NCI-H748 (cell line): ENCODE data around the gene C20orf144.
A peak's percentile ranks its signal among the peaks of the same experiment; 100 is the strongest.

ENCODE experiments used
- DNase-seq: peaks from one replicate; lab custom pipeline; 2025; ENCODE audit not compliant: unreplicated experiment; lab: John Stamatoyannopoulos, UW

C20orf144 gene

DNA sequence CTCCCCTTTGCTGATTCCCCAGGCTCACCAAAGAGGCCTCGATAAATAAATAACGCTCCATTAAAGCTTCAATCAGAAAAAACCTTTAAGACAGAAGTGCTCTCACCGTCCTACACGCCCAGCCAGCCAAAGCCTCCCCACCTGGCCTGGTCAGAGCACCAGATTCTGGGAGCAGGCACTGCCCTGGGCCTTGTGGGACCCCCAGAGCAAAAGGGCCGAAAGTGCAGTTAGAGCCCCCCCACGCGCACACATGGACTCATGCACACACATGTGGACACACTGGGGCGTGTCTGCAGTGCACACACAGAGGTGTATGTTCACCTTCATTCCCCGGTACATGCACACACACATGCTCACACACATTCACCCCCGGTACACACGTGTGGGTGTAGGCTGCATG lies 14.0 kb downstream of the C20orf144 start:
- no peak for DNase-seq

DNA sequence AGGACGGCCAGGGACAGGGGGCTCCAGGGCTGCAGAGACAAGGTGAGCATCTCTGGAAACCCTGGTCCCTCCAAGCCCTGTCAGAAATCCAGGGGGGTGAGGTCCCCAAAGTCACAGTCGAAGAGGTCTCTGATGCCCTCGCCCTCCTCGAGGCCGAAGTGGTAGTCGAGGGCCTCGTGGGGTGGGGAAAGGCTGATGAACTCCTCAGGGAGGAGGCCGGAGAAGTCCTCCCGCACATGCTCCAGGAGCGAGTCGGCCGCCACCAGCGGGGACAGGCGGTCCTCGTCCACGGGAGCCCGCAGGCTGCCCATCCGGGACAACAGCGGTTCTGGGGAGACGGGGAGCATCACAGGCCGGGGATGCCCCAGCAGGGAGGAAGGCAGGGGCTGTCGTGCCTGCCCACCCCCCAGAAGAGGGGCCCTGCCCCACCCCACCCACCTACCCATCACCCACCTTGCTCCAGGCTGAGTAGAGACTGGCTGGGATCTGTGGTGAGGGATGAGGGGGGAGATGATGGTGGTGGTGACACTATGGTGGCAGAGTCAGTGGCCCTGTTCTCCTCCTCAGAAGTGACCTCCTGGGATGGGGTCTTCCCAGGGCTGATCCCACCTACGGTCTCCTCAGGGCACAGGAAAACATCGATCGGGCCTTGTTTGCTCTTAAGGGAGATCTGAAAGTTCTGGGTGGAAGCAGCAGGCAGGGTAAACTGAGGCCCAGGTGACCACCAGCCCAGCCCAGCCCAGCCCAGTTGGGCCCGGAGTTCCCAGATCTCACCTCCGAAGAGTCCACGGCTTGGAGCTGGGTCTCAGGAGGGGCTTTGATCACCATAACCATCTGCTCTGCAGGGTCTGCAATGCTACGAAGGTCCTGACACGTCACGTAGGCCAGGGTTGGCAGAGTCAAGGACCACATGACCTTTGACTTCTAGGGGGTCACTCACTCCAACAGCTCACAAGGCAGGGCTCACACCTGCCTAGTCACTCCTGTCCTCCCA lies 14.8 kb downstream of the C20orf144 start:
- DNase-seq = no peak

DNA sequence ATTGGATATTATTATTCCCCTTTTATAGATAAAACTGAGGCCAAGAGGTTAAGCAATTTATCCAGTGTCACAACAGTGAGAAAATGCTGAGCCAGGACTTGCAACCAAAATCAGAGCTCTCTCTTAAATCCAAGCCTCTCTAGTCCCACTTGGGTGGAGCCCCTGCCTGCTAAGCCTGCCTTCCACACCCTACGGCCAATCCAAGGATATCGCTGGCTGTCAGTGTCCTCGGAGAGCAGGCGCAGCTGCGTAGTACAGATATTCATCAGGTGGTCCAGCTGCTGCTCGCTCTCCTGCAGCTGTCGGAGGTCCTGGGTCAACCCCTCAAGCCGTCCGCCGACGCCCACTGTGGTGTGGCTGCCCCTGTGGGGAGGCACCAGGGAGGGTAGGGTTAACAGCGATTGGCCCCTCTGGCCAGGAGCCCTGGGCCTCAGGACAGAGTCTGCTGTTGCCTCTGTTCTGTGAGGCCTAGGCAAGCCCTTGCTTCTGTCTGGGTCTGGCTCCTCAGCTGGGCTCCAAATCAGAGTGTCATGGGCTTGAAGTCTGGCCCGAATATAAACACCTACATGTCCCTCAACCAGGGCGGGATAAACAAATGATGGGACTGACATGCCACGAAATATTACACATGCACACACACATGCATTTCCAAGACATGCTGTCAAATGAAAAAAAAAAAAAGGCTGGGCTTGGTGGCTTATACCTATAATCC lies 16.0 kb downstream of the C20orf144 start:
- no peak for DNase-seq

DNA sequence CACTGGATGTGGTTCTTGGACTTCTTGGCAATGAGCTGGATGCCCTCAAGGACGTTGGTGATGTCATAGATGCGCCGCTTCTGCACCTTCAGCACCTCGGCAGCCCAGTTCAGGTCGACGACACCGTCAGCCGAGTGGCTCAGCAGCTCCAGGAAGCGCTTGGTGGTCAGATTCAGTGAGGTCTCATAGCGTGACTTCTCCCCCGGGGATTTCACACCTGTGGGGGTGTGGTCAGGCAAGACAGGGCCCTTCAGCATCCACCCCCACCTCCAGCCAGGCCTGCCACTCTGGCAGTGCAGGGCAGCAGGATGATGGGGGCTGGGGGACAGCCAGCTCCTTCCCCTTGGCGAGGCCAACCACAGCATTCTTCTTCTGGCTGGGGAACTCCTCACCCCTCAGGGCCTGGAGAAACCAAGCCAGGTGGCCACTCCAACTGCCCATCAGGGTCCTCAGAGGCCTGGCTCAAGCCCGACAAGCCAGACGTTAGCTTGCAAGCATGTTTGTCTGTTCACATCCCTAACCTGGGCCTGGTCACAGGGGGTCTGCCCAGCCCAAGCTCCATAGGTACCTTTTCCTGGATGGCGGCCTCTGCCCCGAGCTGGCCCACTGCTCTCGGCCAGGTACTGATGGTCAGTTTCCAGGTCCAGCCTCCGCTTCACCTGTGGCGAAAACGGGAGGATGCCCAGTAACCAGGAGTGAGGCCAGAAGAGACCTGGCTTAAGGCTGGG lies 17.8 kb downstream of the C20orf144 start:
- no peak for DNase-seq

DNA sequence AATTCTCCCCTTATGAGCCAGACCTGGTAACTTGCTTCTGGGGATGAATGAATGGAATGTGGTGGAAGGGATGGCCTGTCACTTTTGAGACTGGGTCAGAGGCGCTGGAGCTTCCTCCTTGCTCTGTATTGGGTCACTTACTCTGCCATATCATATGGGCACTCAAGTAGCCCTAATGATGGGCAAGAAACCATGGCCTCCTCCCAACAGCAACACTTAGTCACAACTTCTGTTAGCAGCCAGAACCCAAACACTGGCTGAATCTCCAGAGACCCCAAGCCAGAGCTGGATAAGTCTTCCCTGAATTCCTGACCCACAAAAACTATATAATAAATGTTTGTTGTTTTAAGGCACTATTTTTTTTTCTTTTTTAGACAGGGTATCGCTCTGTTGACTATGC lies 18.6 kb downstream of the C20orf144 start:
- no peak for DNase-seq

DNA sequence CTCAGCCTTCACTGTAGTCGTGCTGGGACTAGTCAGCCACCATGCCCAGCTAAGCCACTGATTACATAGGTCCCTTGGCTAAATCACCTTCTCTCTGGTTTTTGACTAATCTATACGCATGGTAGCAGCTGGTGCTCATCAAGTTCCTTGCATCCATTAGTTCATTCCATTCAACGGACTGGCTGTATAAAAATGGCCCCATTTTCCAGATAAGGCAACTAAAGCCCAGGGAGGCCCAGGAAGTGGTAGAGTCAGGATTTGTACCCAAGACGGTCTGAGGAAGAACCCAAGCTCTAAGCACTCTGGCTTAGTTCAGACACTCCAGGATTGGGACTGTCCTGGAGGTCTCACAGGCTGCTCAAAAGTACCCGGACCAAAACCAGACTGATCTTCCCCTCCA lies 19.2 kb downstream of the C20orf144 start:
- no peak for DNase-seq

DNA sequence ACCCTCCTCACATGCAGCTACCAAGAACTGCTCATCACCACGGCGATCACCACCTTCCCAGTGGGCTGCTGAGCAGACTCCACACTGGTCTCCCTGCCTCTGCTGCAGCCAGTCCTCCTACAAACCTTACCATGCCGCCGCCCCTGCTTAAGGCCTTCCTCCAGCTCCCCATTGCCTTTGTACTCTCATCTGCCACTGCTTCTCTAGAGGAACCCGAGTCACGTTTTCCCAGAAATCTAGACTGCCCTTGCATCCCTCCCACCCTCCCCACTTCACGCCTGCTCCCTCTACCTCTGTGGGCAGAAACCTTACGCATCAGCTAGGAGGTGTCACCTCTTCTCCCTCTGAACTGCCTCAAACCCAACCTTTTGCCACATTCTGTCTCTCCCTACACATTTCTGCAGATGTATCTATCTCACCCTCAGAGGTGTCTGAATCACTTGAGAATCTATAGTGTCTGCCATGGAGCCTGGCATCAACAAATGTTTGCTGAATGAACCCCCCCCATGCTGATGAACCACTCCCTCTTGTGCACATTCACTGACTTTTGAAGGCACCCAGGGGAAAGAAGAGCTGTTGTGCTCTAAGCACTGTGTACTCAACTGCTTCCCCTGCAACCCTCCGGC lies 19.7 kb downstream of the C20orf144 start:
- no peak for DNase-seq

DNA sequence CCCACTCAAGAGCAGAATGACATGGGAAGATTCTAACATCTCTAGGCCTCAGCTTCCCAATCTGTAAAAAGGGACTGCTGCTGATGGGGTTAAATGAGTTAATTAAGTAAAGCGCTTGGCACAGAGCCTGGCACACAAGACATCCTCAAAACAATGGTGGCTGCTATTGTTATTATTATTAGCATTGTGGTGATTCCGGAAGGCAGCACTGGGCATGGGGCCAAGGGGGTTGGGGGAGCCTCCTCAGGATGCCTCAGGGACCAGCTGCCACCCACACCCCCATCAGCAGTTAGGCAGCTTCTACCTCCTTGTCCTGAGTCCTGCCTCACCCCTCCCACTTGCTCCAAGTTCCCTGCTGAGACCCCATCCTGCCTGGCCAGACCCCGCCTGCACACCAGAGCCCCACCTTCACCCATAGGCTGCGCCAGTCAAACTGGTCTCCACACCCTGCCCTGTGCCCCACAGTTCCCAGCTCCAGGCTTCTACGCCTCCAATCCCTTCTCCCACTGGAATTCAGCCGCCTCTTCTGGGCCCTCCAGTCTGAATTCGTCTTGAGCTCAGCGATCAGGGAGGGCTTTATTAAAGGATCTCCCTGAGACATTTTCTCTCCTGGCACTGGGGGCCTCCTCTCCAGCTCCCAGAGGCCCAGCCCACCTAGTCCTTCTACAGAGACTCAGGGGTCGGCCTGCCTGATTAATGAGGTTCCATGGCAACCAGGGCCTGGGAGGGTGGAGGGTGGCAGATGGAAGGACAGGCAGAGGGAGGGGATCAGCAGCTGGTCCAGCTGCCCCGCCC lies 22.6 kb downstream of the C20orf144 start:
- peak; percentile 76 for DNase-seq

DNA sequence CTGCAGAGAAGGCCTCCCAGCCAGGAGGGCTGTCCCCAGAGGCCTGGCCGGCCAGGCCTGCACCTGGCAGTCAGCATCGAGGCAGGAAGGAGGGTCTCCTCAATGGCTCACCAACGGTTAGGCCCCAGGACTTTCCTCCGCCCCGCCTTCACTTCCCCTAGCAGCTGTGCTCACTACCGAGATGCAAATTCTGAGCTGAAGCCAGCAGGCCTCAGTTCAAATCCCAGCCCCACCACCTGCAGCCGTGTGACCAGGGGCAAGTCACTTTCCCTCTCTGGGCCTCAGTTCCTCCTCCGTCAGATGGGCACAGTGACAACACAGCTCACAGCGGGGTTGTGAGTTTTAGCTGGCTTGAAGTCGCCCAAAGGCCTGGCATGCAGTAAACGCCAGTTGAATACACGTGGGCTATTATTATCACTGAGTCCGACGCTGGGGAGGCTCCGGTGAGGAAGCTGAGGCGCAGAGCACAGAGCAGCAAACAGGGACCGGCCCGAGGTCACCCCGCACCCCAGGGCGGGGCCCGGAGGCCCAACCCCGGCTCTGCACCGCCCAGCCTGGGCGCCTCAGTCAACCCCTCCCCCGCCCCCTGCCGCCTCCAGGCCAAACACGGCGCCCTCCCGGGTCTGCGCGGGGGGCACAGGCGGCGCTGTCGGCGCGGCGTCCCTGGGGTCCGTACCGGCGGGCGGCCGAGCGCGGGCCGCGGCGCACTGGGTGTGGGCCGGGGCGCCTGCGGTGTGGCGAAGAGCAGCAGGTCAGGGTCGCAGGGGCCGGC lies 23.4 kb downstream of the C20orf144 start:
- peak; percentile 83 for DNase-seq

DNA sequence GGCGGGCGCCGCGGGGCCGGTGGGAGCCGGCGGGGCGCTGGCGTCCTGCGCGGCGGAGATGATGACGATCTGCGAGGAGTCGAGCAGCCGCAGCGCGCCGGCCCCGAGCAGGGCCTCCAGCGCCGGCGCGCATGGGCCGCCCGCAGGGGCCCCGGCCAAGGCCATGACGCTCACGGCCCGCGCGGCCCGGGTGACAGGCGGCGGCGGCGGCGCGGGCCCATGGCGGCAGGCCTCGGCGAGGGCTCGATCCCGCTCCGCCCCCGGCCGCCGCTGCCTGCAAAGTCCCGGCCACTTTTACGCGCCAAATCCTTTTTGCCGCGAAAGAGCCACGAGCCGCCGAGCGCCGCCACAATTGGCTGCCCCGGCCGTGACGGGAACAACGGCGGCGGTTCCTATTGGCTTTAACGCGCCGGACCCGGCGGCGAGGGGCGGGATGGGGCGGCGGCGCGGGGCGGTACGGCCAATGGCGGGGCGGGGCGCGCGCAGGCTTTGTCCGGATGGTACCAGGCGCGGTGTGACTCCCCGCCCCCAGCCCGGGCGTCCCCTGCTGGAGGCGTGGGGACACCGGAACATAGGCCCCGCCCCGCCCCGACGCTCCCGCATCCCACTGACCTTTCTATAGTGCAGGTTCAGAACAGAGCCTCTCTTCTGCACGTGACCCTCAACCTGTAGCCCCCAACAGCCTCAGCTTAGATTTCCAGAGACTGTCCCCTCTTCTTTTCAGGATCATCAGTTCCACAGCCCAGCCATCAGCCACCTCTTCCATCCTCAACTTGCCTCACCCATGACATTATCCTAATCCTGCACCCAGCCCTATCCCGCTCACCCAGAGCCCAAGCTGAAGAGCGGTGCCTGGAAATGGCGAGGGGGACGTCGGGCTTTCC lies 24.2 kb downstream of the C20orf144 start, which contains the start of gene E2F1:
Gene E2F1, minus strand, starts transcription at position 286 of the 884 bp plus-strand sequence. Its CDS starts 121 bp downstream, at position 165.
- peak; percentile 97 for DNase-seq

DNA sequence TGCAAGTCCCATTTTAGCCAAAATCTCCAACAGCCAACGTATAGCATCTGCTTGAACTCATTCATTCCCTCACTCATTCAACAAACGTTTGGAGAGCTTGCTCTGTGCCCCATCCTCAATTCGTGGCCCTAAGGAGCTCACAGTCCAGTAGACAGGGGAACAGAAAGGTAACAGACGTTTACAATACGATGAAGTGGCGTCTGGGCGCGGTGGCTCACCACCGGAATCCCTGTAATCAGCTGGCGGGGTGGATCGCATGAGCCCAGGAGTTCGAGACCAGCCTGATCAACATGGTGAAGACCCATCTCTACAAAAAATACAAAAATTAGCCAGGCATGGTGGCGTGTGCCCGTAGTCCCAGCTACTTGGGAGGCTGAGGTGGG lies 24.8 kb downstream of the C20orf144 start:
- no peak for DNase-seq

DNA sequence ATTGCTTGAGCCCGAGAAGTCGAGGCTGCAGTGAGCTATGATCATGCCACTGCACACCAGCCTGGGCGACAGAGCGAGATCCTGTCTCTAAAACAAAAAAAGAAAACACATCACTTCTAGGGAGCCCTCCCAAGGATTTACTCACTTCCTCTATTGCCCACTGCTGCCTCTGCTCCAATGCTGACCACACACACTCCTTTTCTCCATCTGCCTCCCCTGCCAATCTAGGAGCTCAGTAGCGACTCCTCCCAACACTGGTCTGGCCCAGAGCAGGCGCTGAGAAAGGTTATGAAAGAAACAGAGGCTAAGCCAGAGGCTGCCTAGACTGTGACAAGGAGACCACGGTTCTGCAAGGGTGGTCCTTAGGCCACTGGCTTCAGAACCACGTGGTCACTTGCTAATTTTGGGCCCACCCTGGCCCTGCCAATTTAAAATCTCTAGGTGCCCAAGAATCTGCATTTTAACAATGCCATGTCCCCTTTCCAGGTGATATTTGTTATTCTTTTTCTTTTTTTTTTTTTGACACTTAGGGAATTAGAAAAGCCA lies 25.3 kb downstream of the C20orf144 start:
- DNase-seq = no peak

DNA sequence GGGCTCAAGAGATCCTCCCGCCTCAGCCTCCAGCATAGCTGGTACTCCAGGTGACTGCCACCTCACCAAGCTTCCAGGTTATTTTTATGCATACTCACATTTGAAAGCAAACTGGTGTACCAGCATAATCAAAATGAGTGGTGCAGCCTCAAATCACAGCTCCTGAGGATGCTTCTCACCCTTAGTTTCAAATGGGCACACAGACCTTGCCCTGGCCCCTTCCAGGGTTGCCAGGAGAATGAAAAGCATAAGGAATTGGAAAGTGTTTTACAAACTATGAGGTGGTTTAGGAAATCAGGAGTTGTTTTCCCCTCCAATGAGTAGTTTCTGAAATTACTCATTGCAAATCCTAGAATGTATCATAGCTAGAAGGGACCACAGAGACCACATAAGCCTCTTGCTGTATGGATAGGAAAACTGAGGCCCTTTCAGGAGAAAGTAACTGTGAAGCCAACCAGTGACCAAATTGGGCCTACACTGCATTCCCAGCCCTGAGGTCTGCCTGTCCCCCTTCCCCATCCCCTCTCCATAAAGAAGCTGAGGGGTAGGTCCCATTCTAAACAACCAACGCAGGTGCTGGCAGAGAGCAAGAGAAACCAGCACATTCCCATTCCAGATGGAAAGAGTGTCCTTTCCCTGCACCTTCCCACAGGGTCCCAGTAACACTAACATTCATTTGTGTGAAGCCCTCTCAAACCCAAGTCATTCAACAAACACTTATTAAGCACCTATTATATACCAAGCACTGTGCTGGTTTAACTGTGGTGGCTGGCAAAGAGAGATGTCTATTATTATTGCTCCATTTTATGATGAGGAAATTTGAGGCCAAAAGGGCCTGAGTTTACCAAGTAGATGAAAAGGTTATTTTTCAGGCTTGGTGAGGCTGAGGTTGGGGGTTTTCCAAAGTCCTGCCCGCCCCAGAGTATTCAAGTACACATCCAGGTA lies 26.1 kb downstream of the C20orf144 start:
- no peak for DNase-seq

DNA sequence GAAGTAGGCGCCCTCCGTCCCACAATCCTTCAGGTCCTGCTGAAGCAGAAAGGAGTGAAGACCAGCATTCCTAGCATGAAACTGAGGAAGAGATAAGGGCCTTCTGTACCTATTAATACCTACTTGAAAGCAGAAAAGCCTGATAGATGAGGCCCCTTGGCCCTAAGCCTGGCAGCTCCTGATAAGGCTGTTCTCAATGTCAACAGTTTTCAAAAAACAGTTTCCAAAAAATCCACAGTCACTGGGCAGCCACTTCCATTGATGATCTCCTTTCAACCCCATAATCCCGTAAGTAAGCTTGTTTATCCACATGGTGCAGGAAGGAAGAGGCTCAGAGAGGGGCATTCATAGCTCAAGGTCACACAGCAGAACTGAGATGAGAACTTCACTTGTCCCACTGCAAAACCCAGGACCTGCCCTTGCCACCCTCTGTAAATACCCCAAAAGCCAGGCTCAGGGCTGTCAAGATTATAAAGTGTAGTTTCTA lies 26.9 kb downstream of the C20orf144 start:
- no peak for DNase-seq

DNA sequence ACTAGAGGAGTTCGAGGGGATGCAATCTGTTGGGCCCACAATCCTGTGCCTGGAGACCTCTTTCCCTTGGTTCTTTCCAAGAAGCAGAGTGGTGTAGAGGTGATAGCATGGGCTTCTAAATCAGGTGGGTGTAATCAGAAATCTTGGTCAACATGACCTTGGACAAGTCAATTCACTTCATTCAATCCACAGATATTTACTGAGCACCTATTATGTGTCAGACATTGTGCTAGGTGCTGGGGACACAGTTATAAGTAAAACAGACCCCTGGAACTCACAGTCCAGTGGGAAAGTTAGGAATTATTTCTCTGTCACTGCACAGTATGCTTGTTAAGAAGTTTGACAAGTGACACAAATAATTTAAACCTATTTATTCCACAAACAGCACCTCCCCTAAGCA lies 27.4 kb downstream of the C20orf144 start:
- no peak for DNase-seq

DNA sequence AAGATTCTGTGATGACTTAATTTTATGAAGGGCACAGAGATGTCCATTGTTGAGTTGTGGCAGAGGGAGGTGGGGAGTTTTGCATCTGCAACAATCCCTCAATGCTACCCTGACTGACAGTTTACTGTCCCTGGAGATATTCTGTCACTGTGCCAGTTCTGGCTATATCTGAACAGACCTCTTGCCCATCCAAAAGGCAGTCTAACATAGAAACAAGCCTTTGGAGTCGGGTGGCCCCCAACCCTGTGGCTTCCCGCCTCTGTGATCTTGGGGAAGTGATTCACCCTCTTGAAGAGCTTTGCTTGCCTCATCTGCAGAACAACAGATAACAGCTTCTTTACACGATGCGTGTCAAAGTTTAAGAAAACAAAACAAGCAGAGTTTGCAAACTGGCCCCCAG lies 27.8 kb downstream of the C20orf144 start:
- no peak for DNase-seq

DNA sequence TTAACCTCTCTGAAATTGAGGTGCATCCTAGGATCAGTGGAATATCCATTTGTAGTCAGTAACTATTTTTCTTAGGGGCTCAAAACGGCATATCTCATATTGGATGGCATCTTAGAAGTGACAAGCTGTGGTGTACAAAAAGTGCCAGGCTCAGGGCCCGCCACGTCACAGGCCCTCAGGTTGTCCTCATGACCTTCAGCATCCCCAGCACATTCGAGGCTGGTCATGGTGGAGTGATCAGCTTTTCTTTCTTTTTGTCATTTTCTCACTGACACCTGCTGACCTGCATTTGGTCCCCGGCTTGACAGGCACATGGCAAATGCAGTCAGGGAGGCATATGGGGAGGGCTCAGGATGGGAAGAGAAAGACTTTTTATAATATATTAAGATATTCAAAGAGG lies 31.2 kb downstream of the C20orf144 start:
- no peak for DNase-seq
